Adipocyte (in vitro differentiated cells): ENCODE measurements around the gene SLX9.

Source experiments
- DNase-seq: peaks from one replicate; pipeline ENCODE4 v3.0.0-alpha.2; 2015; ENCODE audit warnings: low read depth
- H3K27me3 ChIP-seq: replicated peaks from 2 replicates; pipeline ENCODE4 v1.7.0; 2013; ENCODE audit warnings: mild to moderate bottlenecking, low read length, moderate library complexity; ENCODE audit not compliant: control insufficient read depth, insufficient read depth
- H3K36me3 ChIP-seq: 2 replicates; pipeline ENCODE4 v1.7.0; 2013; ENCODE audit warnings: low read length, mild to moderate bottlenecking, moderate library complexity; ENCODE audit not compliant: control insufficient read depth, insufficient read depth, severe bottlenecking
- H3K4me1 ChIP-seq: 2 replicates; pipeline ENCODE4 v1.7.0; 2013; ENCODE audit warnings: mild to moderate bottlenecking, low read length, moderate library complexity; ENCODE audit not compliant: control insufficient read depth, insufficient read depth
- H3K4me3 ChIP-seq: 2 replicates; pipeline ENCODE4 v1.7.0; 2013; ENCODE audit warnings: mild to moderate bottlenecking, low read length, moderate library complexity
- H3K9ac ChIP-seq: 2 replicates; pipeline ENCODE4 v1.7.0; 2013; ENCODE audit warnings: mild to moderate bottlenecking, low read length, moderate library complexity
- H3K9me3 ChIP-seq: 2 replicates; pipeline ENCODE4 v1.7.0; 2013; ENCODE audit warnings: mild to moderate bottlenecking, low read length, moderate library complexity; ENCODE audit not compliant: control insufficient read depth

SLX9 gene

GRCh38 chr21:44982558-44983250 is 42.9 kb downstream of the SLX9 start:
- peak; percentile 7 for DNase-seq
- Histone ChIP-seq H3K9ac (no peak overlapping the region), H3K36me3 (no peaks in the 10 kb centered on the region), H3K9me3 (no peaks in the 10 kb centered on the region), H3K4me1 (no peaks in the 10 kb centered on the region), H3K27me3 (no peaks in the 10 kb centered on the region), H3K4me3 (no peak overlapping the region)

GRCh38 chr21:44983421-44984206 is 43.8 kb downstream of the SLX9 start:
- no peaks in the 10 kb centered on the region for H3K4me1 ChIP-seq
- no peak for DNase-seq
- no peak overlapping the region for H3K9ac ChIP-seq
- no peaks in the 10 kb centered on the region for H3K9me3 ChIP-seq
- no peaks in the 10 kb centered on the region for H3K27me3 ChIP-seq
- H3K36me3 ChIP-seq = no peaks in the 10 kb centered on the region
- H3K4me3 ChIP-seq = no peak overlapping the region

- no peak overlapping the region for H3K4me3 ChIP-seq
- H3K9me3 ChIP-seq = no peaks in the 10 kb centered on the region
- H3K36me3 ChIP-seq = no peaks in the 10 kb centered on the region
- no peaks in the 10 kb centered on the region for H3K4me1 ChIP-seq
- no peaks in the 10 kb centered on the region for H3K27me3 ChIP-seq
- no peak for DNase-seq
- no peak overlapping the region for H3K9ac ChIP-seq
These were observed 44.6 kb downstream of the SLX9 start for GRCh38 chr21:44984428-44984791.

- Histone ChIP-seq H3K4me1 (no peaks in the 10 kb centered on the region), H3K27me3 (no peaks in the 10 kb centered on the region), H3K9ac (no peak overlapping the region), H3K9me3 (no peaks in the 10 kb centered on the region), H3K4me3 (no peak overlapping the region), H3K36me3 (no peaks in the 10 kb centered on the region)
- DNase-seq = no peak
These were observed 45.1 kb downstream of the SLX9 start for GRCh38 chr21:44984792-44985440.

GRCh38 chr21:44985441-44986401 is 45.9 kb downstream of the SLX9 start:
- H3K36me3 ChIP-seq = no peaks in the 10 kb centered on the region
- no peak overlapping the region for H3K9ac ChIP-seq
- no peaks in the 10 kb centered on the region for H3K9me3 ChIP-seq
- DNase-seq = no peak
- H3K4me3 ChIP-seq = no peak overlapping the region
- no peaks in the 10 kb centered on the region for H3K4me1 ChIP-seq
- H3K27me3 ChIP-seq = peaks cover 5% of the 10 kb centered on the region

- Histone ChIP-seq H3K36me3 (no peaks in the 10 kb centered on the region), H3K9ac (no peak overlapping the region), H3K27me3 (peaks cover 9% of the 10 kb centered on the region), H3K4me1 (no peaks in the 10 kb centered on the region), H3K4me3 (no peak overlapping the region), H3K9me3 (no peaks in the 10 kb centered on the region)
- no peak for DNase-seq
These were observed 46.9 kb downstream of the SLX9 start for GRCh38 chr21:44986471-44987291.

- Histone ChIP-seq H3K4me3 (no peak overlapping the region), H3K36me3 (no peaks in the 10 kb centered on the region), H3K27me3 (peaks cover 12% of the 10 kb centered on the region), H3K4me1 (no peaks in the 10 kb centered on the region), H3K9ac (no peak overlapping the region), H3K9me3 (no peaks in the 10 kb centered on the region)
- DNase-seq = no peak
These were observed 47.6 kb downstream of the SLX9 start for GRCh38 chr21:44987301-44987885.

- H3K27me3 ChIP-seq = peaks cover 12% of the 10 kb centered on the region
- DNase-seq = no peak
- H3K4me1 ChIP-seq = no peaks in the 10 kb centered on the region
- no peaks in the 10 kb centered on the region for H3K36me3 ChIP-seq
- H3K9me3 ChIP-seq = no peaks in the 10 kb centered on the region
- no peak overlapping the region for H3K4me3 ChIP-seq
- H3K9ac ChIP-seq = no peak overlapping the region
These were observed 48.2 kb downstream of the SLX9 start for GRCh38 chr21:44987886-44988606.

GRCh38 chr21:44988607-44989536 is 49.0 kb downstream of the SLX9 start:
- no peaks in the 10 kb centered on the region for H3K9me3 ChIP-seq
- no peak for DNase-seq
- H3K4me3 ChIP-seq = no peak overlapping the region
- H3K9ac ChIP-seq = no peak overlapping the region
- peaks cover 16% of the 10 kb centered on the region for H3K27me3 ChIP-seq
- H3K36me3 ChIP-seq = no peaks in the 10 kb centered on the region
- peaks cover under 1% of the 10 kb centered on the region for H3K4me1 ChIP-seq
